Activated CD4-positive, alpha-beta T cell treated with anti-CD3 and anti-CD28 coated beads, Interleukin-2, Interleukin-4, amounts not matched to agents 100 ng/mL and 50 ng/mL, durations not matched to agents 16 hours and 8 hours (primary cell): ENCODE results near the gene RAD51C.
"Not testable (repeated sequence)": the region's sequence is repeated elsewhere in the genome, so short reads cannot be mapped to it uniquely, and the experiment has no call there.

ENCODE experiments used
- DNase-seq: peaks from one replicate; pipeline ENCODE4 v3.0.0-alpha.2; 2020; ENCODE audit warnings: low spot score

RAD51C gene

DNA sequence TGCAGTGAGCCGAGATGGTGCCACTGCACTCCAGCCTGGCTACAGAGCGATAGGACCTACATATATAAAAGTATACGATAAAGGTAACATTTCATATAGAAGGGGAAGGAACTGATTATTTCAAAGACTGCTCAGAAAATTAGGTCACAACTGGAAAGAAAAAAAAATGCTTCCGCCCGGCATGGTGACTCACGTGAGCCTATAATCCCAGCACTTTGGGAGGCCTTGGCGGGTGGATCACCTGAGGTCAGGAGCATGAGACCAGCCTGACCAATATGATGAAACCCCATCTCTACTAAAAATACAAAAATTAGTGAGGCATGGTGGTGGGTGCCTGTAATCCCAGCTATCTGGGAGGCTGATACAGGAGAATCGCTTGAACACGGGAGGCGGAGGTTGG lies 8.4 kb upstream of the RAD51C start:
- no peak for DNase-seq

DNA sequence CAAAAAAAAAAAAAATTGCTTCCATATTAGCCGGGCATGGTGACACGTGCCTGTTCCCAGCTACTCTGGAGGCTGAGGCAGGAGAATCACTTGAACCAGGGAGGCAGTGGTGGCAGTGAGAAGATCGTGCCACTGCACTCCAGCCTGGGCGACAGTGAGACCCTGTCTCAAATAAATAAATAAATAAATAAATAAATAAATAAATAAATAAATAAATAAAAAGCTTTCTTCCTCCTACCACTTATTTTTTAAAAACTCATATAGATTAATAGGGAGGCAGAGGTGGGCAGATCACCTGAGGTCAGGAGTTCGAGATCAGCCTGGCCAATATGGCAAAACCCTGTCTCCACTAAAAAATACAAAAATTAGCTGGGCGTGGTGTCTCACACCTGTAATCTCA lies 7.9 kb upstream of the RAD51C start:
- DNase-seq: not testable (repeated sequence)

DNA sequence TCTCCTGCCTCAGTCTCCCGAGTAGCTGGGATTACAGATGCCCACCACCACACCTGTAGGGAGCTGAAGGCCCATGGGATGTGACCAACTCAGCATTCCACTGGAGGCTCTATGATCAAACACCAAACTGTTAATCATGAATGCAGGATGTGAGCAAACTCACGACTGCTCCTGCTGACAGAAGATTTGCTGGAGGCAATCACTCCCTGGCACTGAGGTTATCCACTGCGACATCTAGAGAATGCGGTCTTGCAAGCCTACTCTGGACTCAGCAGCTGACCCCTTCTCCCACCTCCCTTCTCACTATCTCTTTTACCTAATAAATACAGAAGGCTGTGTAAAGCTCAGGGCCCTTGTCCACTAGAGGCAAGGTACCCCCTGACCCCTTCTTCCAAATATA lies 5.4 kb upstream of the RAD51C start:
- DNase-seq: no peak

DNA sequence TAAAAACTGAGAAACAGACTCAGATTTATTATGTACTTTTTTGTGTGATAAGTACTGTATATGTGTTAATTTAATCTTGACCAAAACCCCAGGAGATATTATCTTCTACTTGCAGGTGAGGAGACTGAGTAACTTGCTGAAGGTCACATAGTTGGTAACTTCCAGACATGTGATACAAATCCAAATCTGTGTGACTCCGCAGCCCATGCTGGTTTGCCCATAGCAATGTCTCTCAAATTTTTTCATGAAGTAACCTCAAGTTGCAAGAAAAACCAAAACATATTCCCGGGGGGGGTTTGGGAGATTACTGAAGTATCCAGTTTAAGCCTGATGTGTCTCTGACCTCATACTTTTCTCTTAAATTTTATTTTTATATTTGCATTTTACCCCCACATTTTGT lies 3.9 kb upstream of the RAD51C start:
- no peak for DNase-seq

DNA sequence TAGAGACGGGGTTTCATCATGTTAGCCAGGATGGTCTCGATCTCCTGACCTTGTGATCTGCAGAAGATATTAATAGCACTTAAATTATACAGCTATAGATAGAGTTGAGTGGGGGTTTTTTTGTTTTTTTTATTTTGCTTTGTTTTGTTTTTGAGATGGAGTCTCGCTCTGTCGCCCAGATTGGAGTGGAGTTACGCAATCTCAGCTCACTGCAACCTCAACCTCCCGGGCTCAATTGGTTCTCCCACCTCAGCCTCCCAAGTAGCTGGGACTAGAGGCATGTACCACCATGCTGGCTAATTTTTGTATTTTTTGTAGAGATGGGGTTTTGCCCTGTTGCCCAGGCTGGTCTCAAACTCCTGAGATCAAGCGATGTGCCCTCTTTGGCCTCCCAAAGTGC lies 2.4 kb upstream of the RAD51C start:
- not testable (repeated sequence) for DNase-seq

DNA sequence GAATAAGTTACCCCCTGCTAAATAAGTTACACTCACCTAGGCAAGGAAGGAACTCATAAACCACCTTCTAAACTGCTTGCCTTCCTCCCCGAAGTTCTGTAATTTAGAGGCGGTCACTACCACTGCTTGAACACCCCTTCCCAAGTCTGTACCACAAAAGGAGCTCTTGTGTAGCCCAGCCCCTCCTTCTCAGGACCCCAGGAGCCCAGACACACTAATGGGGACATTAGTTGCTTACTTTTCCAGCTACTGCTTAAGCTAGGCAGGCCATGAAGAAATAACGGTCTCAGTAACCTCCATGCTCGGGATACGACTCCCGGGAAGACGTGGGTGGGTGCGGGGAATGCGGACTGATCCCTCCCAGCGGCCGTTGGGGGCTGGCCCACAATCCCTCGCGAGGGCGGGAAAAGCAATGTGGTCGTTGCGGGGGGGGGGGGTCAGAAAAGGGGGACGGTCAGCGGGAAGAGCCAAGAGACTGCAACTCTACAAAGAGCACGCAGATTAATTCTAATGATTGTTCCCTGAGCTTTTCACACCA lies 632 bp upstream of the RAD51C start, which contains the start of gene TEX14:
TSS of gene TEX14 (minus strand) at position 345 of the 538 bp plus-strand sequence. CDS start 40,044 bp downstream, outside the sequence.
- no peak for DNase-seq

DNA sequence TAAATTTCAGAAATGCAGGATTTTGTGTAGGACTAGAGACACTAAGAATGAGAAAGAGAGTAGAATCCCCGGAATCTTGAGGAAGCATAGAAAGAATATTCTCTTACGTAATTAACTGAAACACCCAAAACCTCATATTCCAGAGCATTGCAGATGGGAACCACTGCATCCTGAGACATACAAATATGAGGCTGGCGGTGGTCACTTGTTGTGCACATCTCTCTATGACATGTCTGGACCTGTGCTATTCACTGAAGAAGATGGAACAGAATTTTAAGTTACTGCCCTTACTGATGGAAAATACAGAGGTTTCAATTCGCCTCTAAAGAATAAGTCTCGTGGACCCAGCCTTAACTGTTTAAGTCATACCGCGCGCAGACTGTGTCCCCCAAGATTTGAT lies 806 bp downstream of the RAD51C start:
- DNase-seq: no peak

DNA sequence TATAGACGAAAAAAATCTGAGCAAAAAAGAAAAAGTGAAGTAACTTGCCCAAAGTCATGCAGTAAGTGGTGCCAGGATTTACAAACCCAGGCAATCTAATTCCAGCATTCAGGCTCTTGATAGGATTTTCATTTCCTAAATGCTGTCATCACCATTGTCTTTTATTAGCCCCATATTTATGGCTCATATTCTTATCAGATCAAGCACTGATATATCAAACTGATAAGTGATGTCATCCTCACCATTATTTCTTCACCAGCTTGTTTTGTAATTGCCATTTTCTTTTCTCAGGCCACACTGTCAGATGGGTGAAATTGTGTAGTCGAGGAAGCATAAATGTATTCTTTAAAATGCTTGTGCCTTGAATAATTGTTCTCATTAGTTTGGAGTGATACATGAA lies 1.3 kb downstream of the RAD51C start:
- no peak for DNase-seq

DNA sequence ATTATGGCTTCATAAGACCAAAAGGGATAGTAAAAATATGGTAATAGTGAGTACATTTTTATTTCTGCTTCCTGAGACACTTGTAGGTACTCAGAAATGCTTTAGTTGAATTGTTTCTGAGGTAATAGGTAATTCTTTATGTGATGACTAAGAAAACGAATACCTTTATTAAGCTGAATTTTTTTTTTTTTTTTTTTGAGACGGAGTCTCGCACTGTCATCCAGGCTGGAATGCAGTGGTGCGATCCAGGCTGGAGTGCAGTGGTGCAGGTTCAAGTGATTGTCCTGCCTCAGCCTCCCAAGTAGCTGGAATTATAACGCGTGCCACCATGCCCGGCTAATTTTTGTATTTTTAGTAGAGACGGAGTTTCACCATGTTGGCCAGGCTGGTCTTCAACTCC lies 1.9 kb downstream of the RAD51C start:
- no peak for DNase-seq

DNA sequence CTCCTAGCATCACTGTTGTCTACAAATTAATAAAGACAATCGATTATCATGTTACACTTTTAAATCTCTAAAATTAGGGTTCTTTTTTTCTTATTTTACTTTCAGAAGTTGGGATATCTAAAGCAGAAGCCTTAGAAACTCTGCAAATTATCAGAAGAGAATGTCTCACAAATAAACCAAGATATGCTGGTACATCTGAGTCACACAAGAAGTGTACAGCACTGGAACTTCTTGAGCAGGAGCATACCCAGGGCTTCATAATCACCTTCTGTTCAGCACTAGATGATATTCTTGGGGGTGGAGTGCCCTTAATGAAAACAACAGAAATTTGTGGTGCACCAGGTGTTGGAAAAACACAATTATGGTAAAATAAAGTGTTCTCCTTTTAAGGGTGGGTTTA lies 2.4 kb downstream of the RAD51C start:
- no peak for DNase-seq

DNA sequence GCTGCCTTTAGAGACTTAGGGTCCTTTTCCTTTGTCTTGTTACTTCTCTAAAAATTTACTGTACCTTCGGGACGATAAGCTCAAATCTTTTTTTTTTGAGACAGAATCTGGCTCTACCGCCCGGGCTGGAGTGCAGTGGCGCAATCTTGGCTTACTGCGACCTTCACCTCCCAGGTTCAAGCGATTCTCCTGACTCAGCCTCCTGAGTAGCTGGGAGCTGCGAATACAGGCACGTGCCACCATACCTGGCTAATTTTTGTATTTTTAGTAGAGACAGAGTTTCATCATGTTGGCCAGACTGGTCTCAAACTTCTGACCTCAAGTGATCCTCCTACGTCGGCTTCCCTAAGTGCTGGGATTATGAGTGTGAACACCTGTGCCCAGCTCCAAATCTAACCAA lies 7.4 kb downstream of the RAD51C start:
- no peak for DNase-seq

DNA sequence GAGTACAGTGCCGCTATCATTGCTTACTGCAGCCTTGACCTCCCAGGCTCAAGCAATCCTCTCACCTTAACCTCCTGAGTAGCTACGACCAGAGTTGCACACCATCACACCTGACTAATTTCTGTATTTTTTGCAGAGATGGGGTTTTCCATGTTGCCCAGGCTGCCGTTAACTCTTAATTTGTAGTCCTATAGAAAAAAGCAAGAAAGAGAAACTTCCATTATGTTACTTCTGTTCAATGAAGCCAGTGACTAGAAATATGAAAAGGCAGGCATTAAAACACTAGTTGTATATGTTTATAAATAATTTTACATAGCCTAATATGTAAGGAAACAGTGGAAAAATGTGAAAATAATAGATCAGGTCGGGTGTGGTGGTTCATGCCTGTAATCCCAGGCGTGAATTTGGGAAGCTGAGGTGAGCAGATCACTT lies 9.7 kb downstream of the RAD51C start:
- peak; percentile 88 for DNase-seq

DNA sequence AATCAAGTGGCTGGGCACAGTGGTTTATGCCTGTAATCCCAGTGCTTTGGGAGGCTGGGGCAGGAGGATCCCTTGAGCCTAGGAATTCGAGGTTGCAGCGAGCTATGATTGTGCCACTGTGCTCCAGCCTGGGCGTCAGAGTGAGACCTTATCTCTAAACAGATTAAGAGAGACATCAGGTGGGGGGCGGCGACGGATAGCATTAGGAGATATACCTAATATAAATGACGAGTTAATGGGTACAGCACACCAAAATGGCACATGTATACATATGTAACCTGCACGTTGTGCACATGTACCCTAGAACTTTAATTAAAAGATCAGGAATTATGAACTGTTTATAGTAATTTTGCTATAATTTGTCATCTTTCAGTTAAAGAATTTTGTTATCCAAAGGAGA lies 10.3 kb downstream of the RAD51C start:
- DNase-seq: no peak

DNA sequence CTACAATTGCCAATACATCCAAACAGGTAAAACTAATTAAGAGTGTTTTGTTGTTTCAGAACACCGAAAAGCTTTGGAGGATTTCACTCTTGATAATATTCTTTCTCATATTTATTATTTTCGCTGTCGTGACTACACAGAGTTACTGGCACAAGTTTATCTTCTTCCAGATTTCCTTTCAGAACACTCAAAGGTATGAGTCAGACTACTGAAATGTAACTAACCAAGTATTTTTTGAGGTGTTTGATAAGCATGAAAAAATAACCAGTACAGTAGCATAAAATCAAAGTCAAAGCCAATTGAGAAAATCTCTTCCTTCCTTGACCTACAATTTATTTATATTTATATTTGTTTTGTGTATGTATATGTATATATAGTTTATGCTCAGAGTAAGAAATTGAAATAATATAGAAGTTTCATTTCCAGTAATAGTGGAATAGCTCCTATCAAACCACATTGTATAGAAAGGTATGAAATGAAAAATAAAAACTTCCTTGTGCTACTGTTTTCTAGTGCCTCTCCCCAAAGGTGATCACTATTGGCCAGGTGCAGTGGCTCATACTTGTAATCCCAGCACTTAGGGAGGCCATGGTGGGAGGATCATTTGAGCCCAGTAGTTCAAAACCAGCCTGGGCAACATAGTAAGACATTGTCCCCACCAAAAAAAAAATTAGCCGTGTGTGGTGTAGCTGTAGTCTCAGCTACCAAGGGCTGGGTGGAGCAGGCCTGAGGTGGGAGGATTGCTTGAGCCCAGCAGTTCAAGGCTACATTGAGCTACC lies 10.9 kb downstream of the RAD51C start:
- DNase-seq: peak; percentile 77

DNA sequence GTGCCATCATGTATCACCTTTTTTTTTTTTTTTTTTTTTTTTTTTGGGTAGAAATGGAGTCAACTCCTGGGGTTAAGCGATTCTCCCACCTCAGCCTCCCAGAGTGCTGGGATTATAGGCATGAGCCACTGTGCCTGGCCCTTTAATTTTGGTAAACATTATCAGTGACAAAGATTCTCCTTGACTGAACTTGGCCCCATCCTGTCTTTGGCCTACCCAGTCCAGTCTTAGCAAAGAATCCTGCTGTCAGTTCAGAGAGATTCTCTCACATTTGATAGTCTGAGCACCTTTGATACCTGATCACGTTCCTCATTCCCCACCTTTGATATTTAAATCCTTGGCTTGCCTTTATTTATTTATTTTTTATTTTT lies 11.5 kb downstream of the RAD51C start:
- DNase-seq: no peak

DNA sequence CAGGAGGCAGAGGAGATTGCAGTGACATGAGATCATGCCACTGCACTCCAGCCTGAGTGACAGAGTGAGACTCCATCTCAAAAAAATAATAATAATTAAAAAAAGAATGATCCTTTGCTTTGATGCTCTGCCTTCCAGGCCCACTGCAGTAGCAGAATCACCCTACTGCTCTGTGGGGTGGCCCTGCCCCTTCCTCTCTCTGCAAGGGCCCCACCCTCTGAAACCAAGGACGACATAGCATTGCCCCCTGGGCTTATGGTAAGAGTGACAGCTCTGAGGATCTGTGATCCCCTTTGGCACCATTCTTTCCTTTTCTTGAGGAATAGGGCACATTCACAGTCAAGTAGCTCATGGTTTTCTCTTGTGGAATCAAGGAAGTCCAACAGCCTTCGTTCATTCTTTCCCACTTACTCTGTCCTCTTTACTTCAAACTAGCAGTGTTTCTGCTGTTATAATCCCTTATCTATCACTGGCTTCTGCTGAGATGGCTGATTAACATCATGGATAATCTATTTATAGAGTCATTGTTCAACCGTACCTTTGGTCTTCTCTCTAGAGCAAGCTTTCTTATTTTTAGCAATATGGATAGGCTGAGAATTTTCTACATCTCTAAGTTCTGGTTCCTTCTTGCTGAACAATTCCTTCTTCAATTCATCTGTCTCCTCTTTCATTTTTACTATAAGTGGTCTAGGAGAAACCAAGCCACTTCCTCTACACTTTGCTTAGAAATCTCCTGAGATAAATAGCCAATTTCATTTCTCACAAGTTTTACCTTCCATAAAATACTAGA lies 14.1 kb downstream of the RAD51C start:
- peak; percentile 48 for DNase-seq

DNA sequence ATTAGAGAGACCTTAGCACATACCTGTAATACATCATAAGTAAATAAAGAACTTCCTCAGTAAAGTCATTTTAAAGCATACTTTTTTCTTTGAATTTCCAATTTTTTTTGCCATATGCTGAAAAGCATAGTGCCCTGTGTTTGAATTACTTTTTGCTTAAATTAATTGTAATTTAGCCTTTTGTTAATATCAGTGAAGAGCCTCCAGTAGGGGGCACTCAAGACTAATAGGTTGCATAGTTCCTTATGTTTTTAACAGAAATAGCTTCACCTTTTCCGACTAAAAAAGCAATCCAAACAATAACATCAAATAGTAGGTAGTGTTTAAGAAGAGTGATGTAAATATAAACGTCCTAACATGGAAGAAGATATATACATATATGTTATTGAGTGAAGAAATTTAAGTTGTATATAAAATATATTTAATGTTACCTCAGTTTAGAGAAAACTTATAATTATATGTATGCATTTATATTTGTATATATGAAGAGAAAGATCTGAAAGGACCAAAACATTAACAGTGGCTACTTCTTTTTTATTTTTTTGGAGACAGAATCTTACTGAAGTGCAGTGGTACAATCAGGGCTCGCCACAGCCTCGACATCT lies 18.6 kb downstream of the RAD51C start:
- peak; percentile 45 for DNase-seq

DNA sequence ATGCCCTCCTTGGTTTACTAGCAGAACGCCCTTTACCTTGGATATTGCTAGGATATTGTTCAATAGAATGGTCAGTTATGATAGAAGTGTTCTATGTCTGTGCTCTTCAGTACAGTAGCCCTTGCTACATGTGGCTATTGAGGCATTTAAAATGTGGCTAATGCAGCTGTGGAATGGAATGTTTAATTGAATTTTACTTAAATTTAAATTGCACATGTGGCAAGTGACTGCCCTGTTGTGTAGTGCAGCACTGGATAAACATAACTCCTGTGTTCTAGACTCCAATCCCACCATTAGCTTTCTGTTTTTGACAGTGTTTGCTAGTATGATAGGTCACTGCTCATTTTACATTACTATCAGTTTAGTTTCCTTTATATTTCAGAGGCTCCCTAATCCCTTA lies 29.9 kb downstream of the RAD51C start:
- DNase-seq: no peak

DNA sequence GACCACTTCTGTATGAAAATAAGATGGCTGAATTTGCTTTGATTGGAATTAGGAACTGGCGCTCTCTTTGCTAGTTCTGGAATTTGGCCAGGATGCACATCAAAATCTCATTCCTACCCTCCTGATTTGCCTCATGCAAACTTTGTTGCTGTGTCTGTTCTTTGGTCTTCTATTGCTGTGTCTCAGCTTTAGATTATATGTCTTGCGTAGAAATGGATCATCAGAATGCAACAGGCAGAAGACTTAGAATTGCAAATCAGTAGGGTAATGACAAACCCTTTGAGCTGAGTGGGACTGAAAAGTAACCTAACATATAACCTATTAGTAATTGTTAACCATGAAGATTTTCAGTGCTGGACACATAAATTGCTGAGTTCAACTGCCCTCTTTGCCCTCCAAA lies 30.3 kb downstream of the RAD51C start:
- no peak for DNase-seq

DNA sequence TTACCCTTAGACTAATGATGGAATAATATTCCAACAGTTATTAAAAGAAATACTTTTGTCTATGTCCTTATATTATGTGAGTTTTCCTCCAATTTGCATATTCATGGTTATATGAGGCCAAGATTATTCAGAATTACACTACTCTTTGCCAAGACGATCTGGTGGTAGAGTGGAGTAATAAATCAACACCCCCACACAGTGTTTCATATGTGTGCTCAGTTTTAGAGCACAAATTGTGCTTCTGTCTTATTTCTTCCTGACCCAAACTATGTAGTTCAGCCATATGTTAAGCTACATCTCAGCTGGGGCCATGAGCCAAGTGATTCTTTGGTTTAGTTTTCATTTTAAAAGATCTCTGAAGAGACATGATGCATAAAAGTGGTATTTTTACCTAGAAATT lies 36.4 kb downstream of the RAD51C start:
- DNase-seq: no peak

DNA sequence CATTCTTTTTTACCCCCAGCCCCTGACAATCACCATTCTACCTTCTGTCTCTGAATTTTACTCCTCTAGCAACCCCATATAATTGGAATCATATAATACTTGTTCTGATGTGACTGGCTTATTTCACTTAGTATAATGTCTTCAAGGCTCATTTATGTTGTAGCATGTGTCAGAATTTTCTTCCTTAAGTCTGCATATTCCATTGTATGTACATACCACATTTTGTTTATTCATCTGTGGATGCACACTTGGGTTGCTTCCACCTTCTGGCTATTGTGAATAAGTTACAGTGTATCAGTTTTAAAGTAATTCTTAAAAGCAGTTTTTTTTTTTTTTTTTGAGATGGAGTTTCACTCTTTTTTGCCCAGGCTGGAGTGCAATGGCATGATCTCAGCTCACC lies 38.5 kb downstream of the RAD51C start:
- no peak for DNase-seq

DNA sequence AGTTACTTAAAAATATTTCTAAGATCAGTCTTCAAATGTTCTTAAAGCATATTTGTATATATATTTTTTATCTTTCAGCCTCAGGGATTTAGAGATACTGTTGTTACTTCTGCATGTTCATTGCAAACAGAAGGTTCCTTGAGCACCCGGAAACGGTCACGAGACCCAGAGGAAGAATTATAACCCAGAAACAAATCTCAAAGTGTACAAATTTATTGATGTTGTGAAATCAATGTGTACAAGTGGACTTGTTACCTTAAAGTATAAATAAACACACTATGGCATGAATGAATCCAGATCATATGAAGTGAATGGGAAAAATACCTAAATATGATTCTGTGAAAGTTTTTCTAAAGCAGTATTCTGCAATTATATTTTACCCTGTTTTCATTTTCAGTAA lies 41.6 kb downstream of the RAD51C start:
- DNase-seq: no peak

DNA sequence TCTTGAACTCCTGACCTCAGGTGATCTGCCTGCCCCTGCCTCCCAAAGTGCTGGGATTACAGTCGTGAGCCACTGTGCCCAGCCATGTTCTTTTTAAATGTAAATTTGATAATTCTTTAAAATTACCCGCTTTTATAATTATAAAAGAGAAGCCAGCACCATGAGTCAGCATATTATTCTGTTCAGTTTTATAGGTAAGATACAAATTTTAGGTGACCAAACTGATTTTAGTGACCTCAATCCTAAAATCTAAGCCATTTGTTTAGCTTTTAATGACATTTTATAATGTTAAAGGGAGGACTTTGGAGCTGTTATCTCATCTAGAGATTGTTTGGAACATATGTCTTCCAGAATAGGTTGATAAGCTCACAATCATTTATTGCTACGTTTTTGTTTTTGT lies 42.4 kb downstream of the RAD51C start:
- DNase-seq: no peak
